GM19455 (cell line): ENCODE measurements around the gene RAB29.
A peak's percentile ranks its signal among the peaks of the same experiment; 100 is the strongest.

Experiments
- ATAC-seq: cut with Tn5 transposase; IDR thresholded peaks from one replicate; pipeline ENCODE4 v1.9.1; 2021; ENCODE audit not compliant: unreplicated experiment

The RAB29 gene

GRCh38 chr1:205797168-205797567, 21.9 kb upstream of the RAB29 start:
- no peak for ATAC-seq

- no peak for ATAC-seq
These were observed 18.9 kb upstream of the RAB29 start for GRCh38 chr1:205794011-205794730.

GRCh38 chr1:205792961-205793673, 17.8 kb upstream of the RAB29 start:
- no peak for ATAC-seq

GRCh38 chr1:205792481-205792881, 17.2 kb upstream of the RAB29 start:
- ATAC-seq, result no peak

- ATAC-seq, result no peak
These were observed 16.4 kb upstream of the RAB29 start for GRCh38 chr1:205791568-205792180.

- ATAC-seq, result no peak
These were observed 12.1 kb upstream of the RAB29 start for GRCh38 chr1:205787287-205787916.

- ATAC-seq, result no peak
These were observed 11.3 kb upstream of the RAB29 start for GRCh38 chr1:205786601-205787000.

GRCh38 chr1:205785446-205785845, 10.2 kb upstream of the RAB29 start:
- no peak for ATAC-seq

- ATAC-seq, result no peak
These were observed 8.6 kb upstream of the RAB29 start for GRCh38 chr1:205783904-205784303.

- no peak for ATAC-seq
These were observed 8.1 kb upstream of the RAB29 start for GRCh38 chr1:205783433-205783795.

- no peak for ATAC-seq
These were observed 7.5 kb upstream of the RAB29 start for GRCh38 chr1:205782627-205783432.

- no peak for ATAC-seq
These were observed 5.1 kb upstream of the RAB29 start for GRCh38 chr1:205780335-205780734.

- ATAC-seq, result no peak
These were observed 2.7 kb upstream of the RAB29 start for GRCh38 chr1:205777994-205778393.

- ATAC-seq, result no peak
These were observed 405 bp upstream of the RAB29 start for GRCh38 chr1:205775717-205776056.

- peak; percentile 47 for ATAC-seq
These were observed 876 bp downstream of the RAB29 start for GRCh38 chr1:205774198-205775014.

GRCh38 chr1:205772607-205773032, 2.7 kb downstream of the RAB29 start:
- ATAC-seq, result no peak

GRCh38 chr1:205770618-205771017, 4.7 kb downstream of the RAB29 start:
- no peak for ATAC-seq

- ATAC-seq, result no peak
These were observed 5.5 kb downstream of the RAB29 start for GRCh38 chr1:205769641-205770365.

- no peak for ATAC-seq
These were observed 8.0 kb downstream of the RAB29 start for GRCh38 chr1:205767248-205767647.

- no peak for ATAC-seq
These were observed 8.7 kb downstream of the RAB29 start for GRCh38 chr1:205766570-205766969.
